Stomach smooth muscle (tissue), 2 donors: ENCODE data around the gene KNDC1.

Experiments
- H3K27ac ChIP-seq: one replicate; pipeline ENCODE4 v1.7.0; 2013; ENCODE audit warnings: mild to moderate bottlenecking, low read length, inconsistent platforms
- H3K27me3 ChIP-seq, 2 donors: one replicate each; pipeline ENCODE4 v1.7.0; 2013; ENCODE audit warnings: low read length in 2 of 2; ENCODE audit not compliant: insufficient read depth in 2 of 2, control insufficient read depth in 1 of 2
- H3K36me3 ChIP-seq, 2 donors: one replicate each; pipeline ENCODE4 v1.7.0; 2013; ENCODE audit warnings: low read length in 2 of 2; ENCODE audit not compliant: control insufficient read depth in 2 of 2, insufficient read depth in 2 of 2
- H3K4me1 ChIP-seq: one replicate; pipeline ENCODE4 v1.7.0; 2013; ENCODE audit warnings: low read length; ENCODE audit not compliant: control insufficient read depth, insufficient read depth
- H3K4me3 ChIP-seq, 2 donors: one replicate each; pipeline ENCODE4 v1.7.0; 2013; ENCODE audit warnings: low read length in 2 of 2
- H3K9ac ChIP-seq, 2 donors: one replicate each; pipeline ENCODE4 v1.7.0; 2013; ENCODE audit warnings: low read length in 2 of 2, mild to moderate bottlenecking in 1 of 2
- H3K9me3 ChIP-seq, 2 donors: one replicate each; pipeline ENCODE4 v1.7.0; 2013; ENCODE audit warnings: low read length in 2 of 2; ENCODE audit not compliant: control insufficient read depth in 2 of 2
- donor health status: healthy.
- donor health status: Pancreatic carcinoma.

Gene KNDC1

GRCh38 chr10:133249975-133250754 lies 90.1 kb downstream of the KNDC1 start:
- peaks cover 13 to 33% of the 10 kb centered on the region in 2 donors for H3K27me3 ChIP-seq

GRCh38 chr10:133251388-133252222 lies 91.6 kb downstream of the KNDC1 start:
- no peaks in the 10 kb centered on the region for H3K4me1 ChIP-seq

More at GRCh38 chr10:133249975-133250754, 90.1 kb downstream of the KNDC1 start:
- Histone ChIP-seq H3K9ac (no peak overlapping the region), H3K27ac (no peak overlapping the region), H3K9me3 (no peaks in the 10 kb centered on the region), H3K36me3 (no peaks in the 10 kb centered on the region), H3K4me3 (no peak overlapping the region), H3K4me1 (no peaks in the 10 kb centered on the region)

GRCh38 chr10:133252223-133252552 lies 92.2 kb downstream of the KNDC1 start:
- Histone ChIP-seq H3K9me3 (no peaks in the 10 kb centered on the region), H3K4me3 (no peak overlapping the region), H3K27ac (no peak overlapping the region), H3K4me1 (no peaks in the 10 kb centered on the region), H3K9ac (no peak overlapping the region), H3K36me3 (no peaks in the 10 kb centered on the region), H3K27me3 (peaks cover 7 to 16% of the 10 kb centered on the region in 2 donors)

More at GRCh38 chr10:133251388-133252222, 91.6 kb downstream of the KNDC1 start:
- Histone ChIP-seq H3K27ac (no peak overlapping the region), H3K27me3 (peaks cover 7 to 19% of the 10 kb centered on the region in 2 donors), H3K9ac (no peak overlapping the region), H3K4me3 (no peak overlapping the region), H3K36me3 (no peaks in the 10 kb centered on the region), H3K9me3 (no peaks in the 10 kb centered on the region)

- Histone ChIP-seq H3K36me3 (no peaks in the 10 kb centered on the region), H3K9ac (no peak overlapping the region), H3K27me3 (peaks cover 7 to 12% of the 10 kb centered on the region in 2 donors), H3K27ac (no peak overlapping the region), H3K9me3 (no peaks in the 10 kb centered on the region), H3K4me3 (no peak overlapping the region), H3K4me1 (peaks cover 5% of the 10 kb centered on the region)
Observed at GRCh38 chr10:133253361-133253955, 93.4 kb downstream of the KNDC1 start.

- H3K36me3 ChIP-seq: no peaks in the 10 kb centered on the region
- no peak overlapping the region for H3K9ac ChIP-seq
- H3K27me3 ChIP-seq: peaks cover 4 to 6% of the 10 kb centered on the region in 2 donors
- H3K4me1 ChIP-seq: peaks cover 10% of the 10 kb centered on the region
- H3K27ac ChIP-seq: no peak overlapping the region
- no peaks in the 10 kb centered on the region for H3K9me3 ChIP-seq
- no peak overlapping the region for H3K4me3 ChIP-seq
Observed at GRCh38 chr10:133254421-133255120, 94.6 kb downstream of the KNDC1 start.

GRCh38 chr10:133255323-133255722 lies 95.3 kb downstream of the KNDC1 start:
- Histone ChIP-seq H3K27ac (no peak overlapping the region), H3K9ac (no peak overlapping the region), H3K36me3 (no peaks in the 10 kb centered on the region), H3K4me1 (peaks cover 14% of the 10 kb centered on the region), H3K4me3 (no peak overlapping the region), H3K27me3 (peaks cover 0 to 3% of the 10 kb centered on the region in 2 donors), H3K9me3 (no peaks in the 10 kb centered on the region)

GRCh38 chr10:133257489-133258065 lies 97.6 kb downstream of the KNDC1 start:
- Histone ChIP-seq H3K27me3 (no peaks in the 10 kb centered on the region), H3K9me3 (no peaks in the 10 kb centered on the region), H3K27ac (no peak overlapping the region), H3K4me1 (peaks cover 27% of the 10 kb centered on the region), H3K9ac (no peak overlapping the region), H3K4me3 (peak overlapping the region; percentile 8 to 40), H3K36me3 (no peaks in the 10 kb centered on the region)

- Histone ChIP-seq H3K9me3 (no peaks in the 10 kb centered on the region), H3K27ac (no peak overlapping the region), H3K27me3 (no peaks in the 10 kb centered on the region), H3K4me3 (no peak overlapping the region), H3K4me1 (peaks cover 29% of the 10 kb centered on the region), H3K9ac (no peak overlapping the region), H3K36me3 (no peaks in the 10 kb centered on the region)
Observed at GRCh38 chr10:133258066-133258817, 98.2 kb downstream of the KNDC1 start.

GRCh38 chr10:133258818-133259601 lies 99.0 kb downstream of the KNDC1 start:
- no peak overlapping the region for H3K9ac ChIP-seq

More at GRCh38 chr10:133258818-133259601, 99.0 kb downstream of the KNDC1 start:
- no peak overlapping the region for H3K4me3 ChIP-seq
- H3K27ac ChIP-seq: no peak overlapping the region
- no peaks in the 10 kb centered on the region for H3K27me3 ChIP-seq
- peaks cover 29% of the 10 kb centered on the region for H3K4me1 ChIP-seq
- no peaks in the 10 kb centered on the region for H3K36me3 ChIP-seq
- no peaks in the 10 kb centered on the region for H3K9me3 ChIP-seq
